H1 (cell line): ENCODE results near the gene WNT11. TPM values are rescaled to one million over a fixed set of nuclear protein-coding genes. Genes with fewer than 3 reads are reported as not detected.

Source experiments
- CTCF ChIA-PET: fragments of 300-600 bp; sonication (Branson Sonifier 250); formaldehyde crosslinking; loops from one replicate; lab custom pipeline; 2021; ENCODE audit not compliant: partially characterized antibody; lab: Charles Lee
- POLR2A ChIA-PET: fragments of 300-600 bp; sonication (Branson Sonifier 250); formaldehyde crosslinking; loops from one replicate; lab custom pipeline; 2021; ENCODE audit warnings: inconsistent platforms; ENCODE audit not compliant: partially characterized antibody; lab: Charles Lee
- DNase-seq, 2 experiments: peaks; one replicate each; pipeline versions ENCODE4 v3.0.0 to v3.0.0-alpha.2; 2010 to 2022; ENCODE audit warnings: low spot score in 2 of 2, low read depth in 1 of 2, mixed read lengths in 1 of 2
- FAIRE-seq: peaks from 2 replicates; lab custom pipeline; 2011; peaks lifted over from hg19 to GRCh38; lab: Jason Lieb, UNC
- H2AFZ ChIP-seq: 2 replicates; pipeline ENCODE4 v1.8.1; 2012; ENCODE audit warnings: low read length, inconsistent platforms
- H2AK5ac ChIP-seq: 2 replicates; pipeline ENCODE4 v1.6.1; 2013; ENCODE audit warnings: low read depth, low read length
- H2BK120ac ChIP-seq: replicated peaks from 2 replicates; pipeline ENCODE3; 2013; ENCODE audit warnings: low read depth, low read length, inconsistent platforms
- H2BK12ac ChIP-seq: 2 replicates; pipeline ENCODE4 v1.6.1; 2013; ENCODE audit warnings: low read depth, low read length
- H2BK15ac ChIP-seq: 2 replicates; pipeline ENCODE4 v1.6.1; 2013; ENCODE audit warnings: low read length
- H2BK20ac ChIP-seq: 2 replicates; pipeline ENCODE4 v1.6.1; 2013; ENCODE audit warnings: low read length
- H2BK5ac ChIP-seq: 2 replicates; pipeline ENCODE4 v1.6.1; 2013; ENCODE audit warnings: low read depth, low read length
- H3K14ac ChIP-seq: 2 replicates; pipeline ENCODE4 v1.6.1; 2013; ENCODE audit warnings: inconsistent platforms; ENCODE audit not compliant: insufficient read length
- H3K18ac ChIP-seq: 2 replicates; pipeline ENCODE4 v1.6.1; 2013; ENCODE audit warnings: low read length; ENCODE audit errors: extremely low read depth
- H3K23ac ChIP-seq: 2 replicates; pipeline ENCODE4 v1.6.1; 2013; ENCODE audit warnings: inconsistent platforms; ENCODE audit not compliant: insufficient read length
- H3K23me2 ChIP-seq: 2 replicates; pipeline ENCODE4 v1.6.1; 2013; ENCODE audit warnings: low read depth, low read length
- H3K27ac ChIP-seq: 2 replicates; pipeline ENCODE4 v1.6.1; 2011; ENCODE audit warnings: low read depth, low read length, inconsistent platforms
- H3K27me3 ChIP-seq, 4 experiments: replicated peaks in 1 of 4; 1 replicate in 1 of 4; 2 replicates in 3 of 4; pipeline versions ENCODE4 v1.6.1 to v1.8.1; 2011 to 2013; ENCODE audit warnings: low read length in 3 of 4, mild to moderate bottlenecking in 3 of 4, inconsistent platforms in 2 of 4, mixed read lengths in 2 of 4, moderate library complexity in 1 of 4; ENCODE audit not compliant: control insufficient read depth in 3 of 4, insufficient read depth in 3 of 4; ENCODE audit errors: extremely low read depth in 1 of 4
- H3K36me3 ChIP-seq, 4 experiments: 2 replicates each; pipeline versions ENCODE4 v1.6.1 to v1.8.1; 2011 to 2013; ENCODE audit warnings: mild to moderate bottlenecking in 4 of 4, low read length in 3 of 4, moderate library complexity in 2 of 4, control low read depth in 1 of 4, inconsistent platforms in 1 of 4; ENCODE audit not compliant: insufficient read depth in 4 of 4, control insufficient read depth in 2 of 4
- H3K4ac ChIP-seq: replicated peaks from 2 replicates; pipeline ENCODE3; 2013; ENCODE audit warnings: low read length, low read depth, mixed read lengths, inconsistent platforms; ENCODE audit not compliant: insufficient read length
- H3K4me1 ChIP-seq, 4 experiments: replicated peaks in 1 of 4; 1 replicate in 1 of 4; 2 replicates in 3 of 4; pipeline versions ENCODE4 v1.6.1 to v1.8.1; 2011 to 2013; ENCODE audit warnings: low read length in 3 of 4, inconsistent platforms in 2 of 4, mixed read lengths in 1 of 4; ENCODE audit not compliant: insufficient read depth in 4 of 4, control insufficient read depth in 3 of 4
- H3K4me2 ChIP-seq, 2 experiments: 2 replicates each; pipeline versions ENCODE4 v1.6.1 to v1.8.1; 2011 to 2013; ENCODE audit warnings: low read depth in 2 of 2, low read length in 2 of 2, control low read depth in 1 of 2, inconsistent platforms in 1 of 2, mild to moderate bottlenecking in 1 of 2; ENCODE audit not compliant: insufficient read depth in 1 of 2
- H3K4me3 ChIP-seq, 4 experiments: fragments of 200-600, 300-600 bp in 1 of 4; sonication (generic), shearing (Covaris generic), sonication (Bioruptor Twin) in 1 of 4; 2 replicates each; pipeline versions ENCODE4 v1.5.1 to v1.8.1; 2011 to 2016; ENCODE audit warnings: low read length in 4 of 4, low read depth in 3 of 4, control low read depth in 2 of 4, inconsistent platforms in 2 of 4, mild to moderate bottlenecking in 2 of 4, mixed read lengths in 1 of 4, moderate library complexity in 1 of 4; ENCODE audit not compliant: insufficient read depth in 2 of 4; ENCODE audit errors: extremely low read depth in 1 of 4
- H3K56ac ChIP-seq: replicated peaks from 2 replicates; pipeline ENCODE3; 2013; ENCODE audit warnings: low read depth, mild to moderate bottlenecking, mixed read lengths, low read length, inconsistent platforms; ENCODE audit not compliant: insufficient read length
- H3K79me1 ChIP-seq: 2 replicates; pipeline ENCODE4 v1.6.1; 2013; ENCODE audit warnings: low read depth, low read length, control low read depth
- H3K79me2 ChIP-seq, 2 experiments: 2 replicates each; pipeline versions ENCODE4 v1.6.1 to v1.8.1; 2012 to 2013; ENCODE audit warnings: low read length in 2 of 2, mild to moderate bottlenecking in 2 of 2, inconsistent platforms in 1 of 2; ENCODE audit not compliant: insufficient read depth in 2 of 2, control insufficient read depth in 1 of 2
- H3K9ac ChIP-seq, 4 experiments: replicated peaks in 1 of 4; 1 replicate in 1 of 4; 2 replicates in 3 of 4; pipeline versions ENCODE4 v1.6.1 to v1.8.1; 2011 to 2013; ENCODE audit warnings: low read depth in 3 of 4, low read length in 3 of 4, control low read depth in 2 of 4, mild to moderate bottlenecking in 2 of 4, moderate library complexity in 2 of 4, inconsistent platforms in 1 of 4; ENCODE audit errors: extremely low read depth in 1 of 4
- H3K9me3 ChIP-seq, 2 experiments: 2 replicates each; pipeline versions ENCODE4 v1.6.1 to v1.8.1; 2012 to 2013; ENCODE audit warnings: mild to moderate bottlenecking in 2 of 2, moderate library complexity in 2 of 2, control low read depth in 1 of 2, inconsistent platforms in 1 of 2, low read depth in 1 of 2, low read length in 1 of 2, mixed read lengths in 1 of 2; ENCODE audit not compliant: insufficient read depth in 2 of 2
- H4K20me1 ChIP-seq, 2 experiments: replicated peaks in 1 of 2; 2 replicates each; pipeline versions ENCODE3 to v1.8.1; 2011 to 2013; ENCODE audit warnings: inconsistent platforms in 2 of 2, low read length in 2 of 2, mild to moderate bottlenecking in 1 of 2; ENCODE audit not compliant: insufficient read depth in 2 of 2, control insufficient read depth in 1 of 2
- H4K5ac ChIP-seq: 2 replicates; pipeline ENCODE4 v1.6.1; 2013; ENCODE audit warnings: low read length, low read depth, mixed read lengths, inconsistent platforms; ENCODE audit not compliant: insufficient read length
- H4K8ac ChIP-seq: 2 replicates; pipeline ENCODE4 v1.8.0; 2013; ENCODE audit warnings: mild to moderate bottlenecking, moderate library complexity, low read length, inconsistent platforms; ENCODE audit not compliant: insufficient read depth; ENCODE audit errors: extremely low read depth
- H4K91ac ChIP-seq: replicated peaks from 2 replicates; pipeline ENCODE3; 2013; ENCODE audit warnings: low read length, mixed read lengths, inconsistent platforms; ENCODE audit not compliant: insufficient read length
- CBX8 ChIP-seq: fragments of 300-800, 300-1000 bp; sonication (generic); IDR thresholded peaks from 2 replicates; pipeline ENCODE4 v1.7.1; 2016; ENCODE audit warnings: low read depth, low read length, borderline replicate concordance
- CREB1 ChIP-seq: IDR thresholded peaks from 2 replicates; pipeline ENCODE4 v1.6.1; 2012; ENCODE audit warnings: inconsistent platforms
- CTBP2 ChIP-seq: IDR thresholded peaks from 2 replicates; pipeline ENCODE4 v1.7.0; 2011; ENCODE audit warnings: borderline replicate concordance, mild to moderate bottlenecking, moderate library complexity, mixed read lengths, low read length; ENCODE audit not compliant: insufficient read depth, insufficient read length
- GABPA ChIP-seq: IDR thresholded peaks from 2 replicates; pipeline ENCODE4 v1.6.1; 2011; ENCODE audit warnings: mild to moderate bottlenecking, low read length, moderate library complexity, borderline replicate concordance; ENCODE audit not compliant: insufficient read depth
- JUN ChIP-seq: IDR thresholded peaks from 2 replicates; pipeline ENCODE4 v1.6.1; 2011; ENCODE audit warnings: low read depth, mild to moderate bottlenecking, improper control_type of control experiment, low read length
- KDM4A ChIP-seq: IDR thresholded peaks from one replicate; pipeline ENCODE4 v1.7.1; 2012; ENCODE audit warnings: low read depth, mild to moderate bottlenecking, moderate library complexity, low read length, inconsistent platforms; ENCODE audit not compliant: severe bottlenecking
- KDM5A ChIP-seq: fragments of 200-600 bp; IDR thresholded peaks from 2 replicates; pipeline ENCODE4 v1.7.1; 2012; ENCODE audit warnings: mild to moderate bottlenecking, low read length, inconsistent platforms, mixed read lengths
- PHF8 ChIP-seq: fragments of 200-600 bp; sonication (generic); conservative IDR thresholded peaks from 2 replicates; pipeline ENCODE4 v1.7.1; 2012; ENCODE audit warnings: low read depth, mild to moderate bottlenecking, inconsistent platforms, low read length, moderate library complexity
- USF2 ChIP-seq: IDR thresholded peaks from 2 replicates; pipeline ENCODE4 v1.6.1; 2011; ENCODE audit warnings: low read length, improper control_type of control experiment
- YY1 ChIP-seq: IDR thresholded peaks from 2 replicates; pipeline ENCODE4 v1.6.1; 2011; ENCODE audit warnings: low read depth, mild to moderate bottlenecking, low read length
- WGBS, 2 experiments: shearing (Covaris generic) in 1 of 2; methylation state at CpG; one replicate each; pipeline versions ENCODE4 v1.1.6 to v1.1.7; 2013 to 2015; ENCODE audit warnings: low lambda C conversion rate in 2 of 2, mixed read lengths in 2 of 2, inconsistent platforms in 1 of 2, low coverage in 1 of 2, missing lambda C conversion rate in 1 of 2; ENCODE audit not compliant: insufficient replicate concordance in 2 of 2, insufficient coverage in 1 of 2, insufficient read length in 1 of 2; ENCODE audit errors: extremely low coverage in 1 of 2, missing lambda C conversion rate in 1 of 2; 5-methylcytosine and 5-hydroxymethylcytosine counted together
- polyA plus RNA-seq, 7 experiments: library from polyadenylated mRNA; depleted of rRNA in 3 of 7; stranded (reverse) in 5 of 7; unstranded in 2 of 7; fragments of >200 nt in 5 of 7; fragments of 200-250 nt in 2 of 7; gene quantifications; 1 replicate in 5 of 7; 2 replicates in 1 of 7; 4 replicates in 1 of 7; pipeline versions ENCODE4 v1.2.1 to v1.2.3, GENCODE V29; 2011 to 2013; ENCODE audit warnings: missing spikeins in 2 of 7, mixed read lengths in 2 of 7
- total RNA-seq: library from RNA; stranded (reverse); fragmentation: NEBNext Ultra II Directional; extraction: Animal tissue kit (Norgen Biotek cat#: 25700); gene quantifications from 2 replicates; pipeline ENCODE4 v1.2.1, GENCODE V29; 2021
- TF ChIP-seq, protein P1 (sequence below): IDR thresholded peaks from 2 replicates; pipeline ENCODE4 v1.6.1; 2012; ENCODE audit warnings: low read length, inconsistent platforms

WNT11 gene
- total and polyA plus RNA-seq, 2 of the 8 experiments (the other 6 are each of a cell fraction or from before 2014, with no cell fraction given), result 0.11 to 0.45 TPM

DNA sequence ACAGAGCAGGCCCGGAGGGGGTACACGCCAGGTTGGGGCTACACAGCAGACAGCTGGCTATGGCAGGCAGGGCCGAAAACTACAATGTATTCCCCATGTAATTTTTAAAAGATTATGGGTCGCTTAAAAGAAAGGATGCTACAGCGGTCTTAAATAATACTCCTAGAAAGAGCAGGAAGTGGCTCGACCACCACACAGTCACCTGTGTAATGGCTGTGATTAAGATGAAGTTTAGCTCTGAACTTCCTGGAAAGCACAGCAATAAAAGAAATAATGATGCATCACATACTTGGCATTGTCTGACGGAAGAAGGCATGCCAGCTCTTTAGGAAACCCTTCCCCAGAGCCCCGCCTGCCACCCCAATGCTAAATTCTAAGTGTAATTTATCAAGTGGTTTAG is 32.6 kb downstream of the WNT11 start:
- H3K4me1 ChIP-seq, result peaks cover 0 to 4% (median 2%) of the 10 kb centered on the region in 4 experiments; a peak in 2 of 7 replicates
- no peak overlapping the region for H2BK15ac ChIP-seq
- no peaks in the 10 kb centered on the region for H3K9me3 ChIP-seq
- no peak overlapping the region for H3K56ac ChIP-seq
- H4K5ac ChIP-seq, result no peak overlapping the region
- no peak overlapping the region for H3K23ac ChIP-seq
- H3K79me2 ChIP-seq, result no peaks in the 10 kb centered on the region
- FAIRE-seq, result no peak
- H3K23me2 ChIP-seq, result peaks cover 2% of the 10 kb centered on the region; the same call in 1 of the 2 replicates
- H3K9ac ChIP-seq, result no peak overlapping the region
- no peak overlapping the region for H4K8ac ChIP-seq
- ChIA-PET CTCF (interaction anchor here (0.6 to 1.0 kb wide), 2 partner anchors 145 to 174 kb away, joined by 3 read pairs; no protein-coding TSS in a partner anchor), POLR2A (no interaction called here)
- no peak overlapping the region for H3K27ac ChIP-seq
- WGBS, 2 experiments, result 83% methylated on average over 8 of the region's 8 CpGs; no CpG with 5 or more reads in 1 of the 2 experiments
- H3K18ac ChIP-seq, result no peak overlapping the region
- no peak overlapping the region for H3K4me2 ChIP-seq
- H3K79me1 ChIP-seq, result no peaks in the 10 kb centered on the region
- H3K14ac ChIP-seq, result no peak overlapping the region
- H2AK5ac ChIP-seq, result no peak overlapping the region
- H4K91ac ChIP-seq, result no peak overlapping the region
- peaks cover 0 to 6% (median 0%) of the 10 kb centered on the region in 4 experiments; a peak in 3 of 7 replicates for H3K27me3 ChIP-seq
- no peak overlapping the region for H2BK12ac ChIP-seq
- H4K20me1 ChIP-seq, result no peaks in the 10 kb centered on the region
- no peaks in the 10 kb centered on the region for H3K36me3 ChIP-seq
- H2AFZ ChIP-seq, result no peak overlapping the region
- DNase-seq, result no peak
- no peak overlapping the region for H3K4ac ChIP-seq
- H2BK5ac ChIP-seq, result no peak overlapping the region
- H2BK20ac ChIP-seq, result no peak overlapping the region
- no peak overlapping the region for H3K4me3 ChIP-seq
- H2BK120ac ChIP-seq, result no peak overlapping the region
- no peak for TF ChIP-seq PHF8
- no peak for TF ChIP-seq CTBP2
- TF ChIP-seq USF2, result no peak
- no peak for TF ChIP-seq KDM5A
- no peak for TF ChIP-seq KDM4A
- TF ChIP-seq CBX8, result no peak
- no peak for TF ChIP-seq CREB1
- TF ChIP-seq, protein P1, sequence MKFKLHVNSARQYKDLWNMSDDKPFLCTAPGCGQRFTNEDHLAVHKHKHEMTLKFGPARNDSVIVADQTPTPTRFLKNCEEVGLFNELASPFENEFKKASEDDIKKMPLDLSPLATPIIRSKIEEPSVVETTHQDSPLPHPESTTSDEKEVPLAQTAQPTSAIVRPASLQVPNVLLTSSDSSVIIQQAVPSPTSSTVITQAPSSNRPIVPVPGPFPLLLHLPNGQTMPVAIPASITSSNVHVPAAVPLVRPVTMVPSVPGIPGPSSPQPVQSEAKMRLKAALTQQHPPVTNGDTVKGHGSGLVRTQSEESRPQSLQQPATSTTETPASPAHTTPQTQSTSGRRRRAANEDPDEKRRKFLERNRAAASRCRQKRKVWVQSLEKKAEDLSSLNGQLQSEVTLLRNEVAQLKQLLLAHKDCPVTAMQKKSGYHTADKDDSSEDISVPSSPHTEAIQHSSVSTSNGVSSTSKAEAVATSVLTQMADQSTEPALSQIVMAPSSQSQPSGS, result no peak
- no peak for TF ChIP-seq GABPA
- TF ChIP-seq YY1, result no peak
- TF ChIP-seq JUN, result no peak
